Measurements from ENCODE around the gene LRIT1.
"Not testable (repeated sequence)": the region's sequence is repeated elsewhere in the genome, so short reads cannot be mapped to it uniquely, and the experiment has no call there.

LRIT1 gene, protein sequence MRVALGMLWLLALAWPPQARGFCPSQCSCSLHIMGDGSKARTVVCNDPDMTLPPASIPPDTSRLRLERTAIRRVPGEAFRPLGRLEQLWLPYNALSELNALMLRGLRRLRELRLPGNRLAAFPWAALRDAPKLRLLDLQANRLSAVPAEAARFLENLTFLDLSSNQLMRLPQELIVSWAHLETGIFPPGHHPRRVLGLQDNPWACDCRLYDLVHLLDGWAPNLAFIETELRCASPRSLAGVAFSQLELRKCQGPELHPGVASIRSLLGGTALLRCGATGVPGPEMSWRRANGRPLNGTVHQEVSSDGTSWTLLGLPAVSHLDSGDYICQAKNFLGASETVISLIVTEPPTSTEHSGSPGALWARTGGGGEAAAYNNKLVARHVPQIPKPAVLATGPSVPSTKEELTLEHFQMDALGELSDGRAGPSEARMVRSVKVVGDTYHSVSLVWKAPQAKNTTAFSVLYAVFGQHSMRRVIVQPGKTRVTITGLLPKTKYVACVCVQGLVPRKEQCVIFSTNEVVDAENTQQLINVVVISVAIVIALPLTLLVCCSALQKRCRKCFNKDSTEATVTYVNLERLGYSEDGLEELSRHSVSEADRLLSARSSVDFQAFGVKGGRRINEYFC

DNA sequence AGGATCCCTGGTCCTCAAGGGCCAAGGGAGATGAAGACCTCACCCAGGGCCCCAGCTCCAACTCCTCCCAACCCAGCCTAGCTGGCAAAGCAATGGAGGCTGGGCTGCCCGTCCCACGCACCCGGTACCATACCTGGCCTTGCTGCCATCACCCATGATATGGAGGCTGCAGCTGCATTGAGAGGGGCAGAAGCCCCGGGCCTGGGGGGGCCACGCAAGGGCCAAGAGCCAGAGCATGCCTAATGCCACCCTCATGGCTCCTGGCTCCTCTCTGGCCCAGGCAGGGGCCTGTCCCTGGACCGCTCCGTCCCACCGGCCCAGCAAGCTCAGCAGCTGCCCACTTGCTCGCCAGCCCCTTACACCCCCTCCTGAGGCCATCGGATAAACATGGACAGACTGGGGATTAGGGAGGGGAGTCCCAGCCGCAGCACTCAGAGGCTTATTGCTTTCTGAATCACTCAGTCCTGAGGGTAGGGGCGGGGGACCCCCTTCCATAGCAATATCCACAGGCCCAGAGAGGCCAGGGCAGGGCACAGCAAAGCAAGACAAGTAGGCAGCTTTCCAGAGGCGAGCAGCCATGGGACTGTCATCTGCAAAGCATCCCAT lies at the start of gene LRIT1:
TSS of gene LRIT1 (minus strand) at position 362 of the 606 bp plus-strand sequence. CDS start at position 255, 107 bp downstream.
- Histone ChIP-seq H3K27ac (ENCODE audit: low read depth, low read length) (no peak within 1 kb of the TSS), H3K4me3 (ENCODE audit: low read depth in 1 of 2, low read length in 2 of 2) (no peak within 1 kb of the TSS), H3K9me3 (ENCODE audit: control insufficient read depth in 1 of 2, low read length in 2 of 2) (no peaks in the 10 kb centered on the region), H3K9ac (ENCODE audit: low read depth in 1 of 2, low read length in 2 of 2) (no peak within 1 kb of the TSS), H3K4me1 (ENCODE audit: control insufficient read depth in 1 of 2, insufficient read depth in 2 of 2, low read length in 2 of 2) (no peaks in the 10 kb centered on the region), H3K27me3 (ENCODE audit: control insufficient read depth in 1 of 2, insufficient read depth in 2 of 2, low read length in 2 of 2) (no peaks in the 10 kb centered on the region), H3K36me3 (ENCODE audit: control insufficient read depth in 1 of 2, insufficient read depth in 2 of 2, low read length in 2 of 2) (no peaks in the 10 kb centered on the region)

DNA sequence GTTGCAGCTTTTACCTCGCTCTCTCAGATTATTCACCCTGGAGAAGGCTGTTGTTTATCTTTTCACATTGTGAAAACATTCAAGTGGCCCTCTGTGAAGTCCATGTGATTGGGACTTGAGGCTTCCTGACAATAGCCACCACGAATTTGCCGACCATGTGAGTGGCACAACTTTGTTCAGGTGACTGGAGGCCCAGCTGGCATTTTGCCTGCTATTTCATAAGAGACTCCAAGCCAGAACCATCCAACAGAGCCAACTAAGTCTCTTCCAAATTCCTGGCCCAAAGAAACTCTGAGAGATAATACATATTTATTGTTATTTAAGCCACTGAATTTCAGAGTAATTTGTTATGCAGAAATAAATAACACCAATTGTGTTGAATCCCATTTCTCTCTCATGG lies 48.9 kb upstream of the LRIT1 start:
- no peaks in the 10 kb centered on the region for H3K27me3 ChIP-seq (ENCODE audit: control insufficient read depth in 1 of 2, insufficient read depth in 2 of 2, low read length in 2 of 2)
- H3K4me1 ChIP-seq (ENCODE audit: control insufficient read depth in 1 of 2, insufficient read depth in 2 of 2, low read length in 2 of 2), result no peaks in the 10 kb centered on the region
- H3K27ac ChIP-seq (ENCODE audit: low read depth, low read length), result no peak overlapping the region
- no peak overlapping the region for H3K4me3 ChIP-seq (ENCODE audit: low read depth in 1 of 2, low read length in 2 of 2)
- H3K9ac ChIP-seq (ENCODE audit: low read depth in 1 of 2, low read length in 2 of 2), result no peak overlapping the region
- no peaks in the 10 kb centered on the region for H3K36me3 ChIP-seq (ENCODE audit: control insufficient read depth in 1 of 2, insufficient read depth in 2 of 2, low read length in 2 of 2)
- H3K9me3 ChIP-seq (ENCODE audit: control insufficient read depth in 1 of 2, low read length in 2 of 2), result no peaks in the 10 kb centered on the region

- Histone ChIP-seq H3K4me1 (ENCODE audit: control insufficient read depth in 1 of 2, insufficient read depth in 2 of 2, low read length in 2 of 2) (no peaks in the 10 kb centered on the region), H3K36me3 (ENCODE audit: control insufficient read depth in 1 of 2, insufficient read depth in 2 of 2, low read length in 2 of 2) (no peaks in the 10 kb centered on the region), H3K4me3 (ENCODE audit: low read depth in 1 of 2, low read length in 2 of 2) (no peak overlapping the region), H3K9me3 (ENCODE audit: control insufficient read depth in 1 of 2, low read length in 2 of 2) (no peaks in the 10 kb centered on the region), H3K9ac (ENCODE audit: low read depth in 1 of 2, low read length in 2 of 2) (no peak overlapping the region), H3K27ac (ENCODE audit: low read depth, low read length) (no peak overlapping the region), H3K27me3 (ENCODE audit: control insufficient read depth in 1 of 2, insufficient read depth in 2 of 2, low read length in 2 of 2) (no peaks in the 10 kb centered on the region)
Measured at GRCh38 chr10:84289521-84290200, 48.3 kb upstream of the LRIT1 start.

- no peaks in the 10 kb centered on the region for H3K9me3 ChIP-seq (ENCODE audit: control insufficient read depth in 1 of 2, low read length in 2 of 2)
- no peak overlapping the region for H3K9ac ChIP-seq (ENCODE audit: low read depth in 1 of 2, low read length in 2 of 2)
- H3K36me3 ChIP-seq (ENCODE audit: control insufficient read depth in 1 of 2, insufficient read depth in 2 of 2, low read length in 2 of 2), result no peaks in the 10 kb centered on the region
- H3K27ac ChIP-seq (ENCODE audit: low read depth, low read length), result no peak overlapping the region
- H3K4me1 ChIP-seq (ENCODE audit: control insufficient read depth in 1 of 2, insufficient read depth in 2 of 2, low read length in 2 of 2), result no peaks in the 10 kb centered on the region
- no peaks in the 10 kb centered on the region for H3K27me3 ChIP-seq (ENCODE audit: control insufficient read depth in 1 of 2, insufficient read depth in 2 of 2, low read length in 2 of 2)
- H3K4me3 ChIP-seq (ENCODE audit: low read depth in 1 of 2, low read length in 2 of 2), result no peak overlapping the region
Measured at GRCh38 chr10:84288151-84288550, 46.8 kb upstream of the LRIT1 start.

DNA sequence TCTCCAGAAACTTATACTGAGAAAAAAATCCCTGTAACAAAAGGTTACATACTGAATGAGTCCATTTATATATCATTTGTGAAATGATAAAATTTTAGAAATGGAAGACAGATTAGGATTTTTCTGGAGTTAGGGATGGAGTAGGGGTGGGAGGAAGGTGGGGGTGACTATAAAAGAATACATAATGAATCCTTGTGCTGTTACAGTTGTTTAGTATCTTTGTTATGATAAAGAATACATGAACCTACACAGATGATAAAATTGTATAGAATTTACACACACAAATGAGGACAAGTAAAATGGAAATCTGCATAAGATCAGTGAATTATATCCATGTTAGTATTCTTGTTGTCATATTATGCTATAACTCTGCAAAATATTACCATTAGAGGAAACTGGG lies 45.3 kb upstream of the LRIT1 start:
- Histone ChIP-seq H3K27ac (ENCODE audit: low read depth, low read length) (no peak overlapping the region), H3K9ac (ENCODE audit: low read depth in 1 of 2, low read length in 2 of 2) (no peak overlapping the region), H3K9me3 (ENCODE audit: control insufficient read depth in 1 of 2, low read length in 2 of 2) (no peaks in the 10 kb centered on the region), H3K4me1 (ENCODE audit: control insufficient read depth in 1 of 2, insufficient read depth in 2 of 2, low read length in 2 of 2) (no peaks in the 10 kb centered on the region), H3K4me3 (ENCODE audit: low read depth in 1 of 2, low read length in 2 of 2) (no peak overlapping the region), H3K27me3 (ENCODE audit: control insufficient read depth in 1 of 2, insufficient read depth in 2 of 2, low read length in 2 of 2) (no peaks in the 10 kb centered on the region), H3K36me3 (ENCODE audit: control insufficient read depth in 1 of 2, insufficient read depth in 2 of 2, low read length in 2 of 2) (no peaks in the 10 kb centered on the region)

- not testable (repeated sequence) for H3K27ac ChIP-seq (ENCODE audit: low read depth, low read length); H3K9me3 ChIP-seq (ENCODE audit: control insufficient read depth in 1 of 2, low read length in 2 of 2)
Measured at GRCh38 chr10:84279876-84280475, 38.6 kb upstream of the LRIT1 start.

GRCh38 chr10:84270708-84271107 lies 29.4 kb upstream of the LRIT1 start:
- Histone ChIP-seq H3K4me3 (ENCODE audit: low read depth in 1 of 2, low read length in 2 of 2) (no peak overlapping the region), H3K36me3 (ENCODE audit: control insufficient read depth in 1 of 2, insufficient read depth in 2 of 2, low read length in 2 of 2) (no peaks in the 10 kb centered on the region), H3K4me1 (ENCODE audit: control insufficient read depth in 1 of 2, insufficient read depth in 2 of 2, low read length in 2 of 2) (peaks cover 0 to 3% of the 10 kb centered on the region in 2 donors), H3K27ac (ENCODE audit: low read depth, low read length) (no peak overlapping the region), H3K9me3 (ENCODE audit: control insufficient read depth in 1 of 2, low read length in 2 of 2) (no peaks in the 10 kb centered on the region), H3K27me3 (ENCODE audit: control insufficient read depth in 1 of 2, insufficient read depth in 2 of 2, low read length in 2 of 2) (no peaks in the 10 kb centered on the region), H3K9ac (ENCODE audit: low read depth in 1 of 2, low read length in 2 of 2) (no peak overlapping the region)

More at GRCh38 chr10:84279876-84280475, 38.6 kb upstream of the LRIT1 start:
- not testable (repeated sequence) for H3K4me1 ChIP-seq (ENCODE audit: control insufficient read depth in 1 of 2, insufficient read depth in 2 of 2, low read length in 2 of 2); H3K9ac ChIP-seq (ENCODE audit: low read depth in 1 of 2, low read length in 2 of 2); H3K36me3 ChIP-seq (ENCODE audit: control insufficient read depth in 1 of 2, insufficient read depth in 2 of 2, low read length in 2 of 2); H3K4me3 ChIP-seq (ENCODE audit: low read depth in 1 of 2, low read length in 2 of 2); H3K27me3 ChIP-seq (ENCODE audit: control insufficient read depth in 1 of 2, insufficient read depth in 2 of 2, low read length in 2 of 2)

GRCh38 chr10:84269773-84270172 lies 28.4 kb upstream of the LRIT1 start:
- Histone ChIP-seq H3K9me3 (ENCODE audit: control insufficient read depth in 1 of 2, low read length in 2 of 2) (no peaks in the 10 kb centered on the region), H3K9ac (ENCODE audit: low read depth in 1 of 2, low read length in 2 of 2) (no peak overlapping the region), H3K36me3 (ENCODE audit: control insufficient read depth in 1 of 2, insufficient read depth in 2 of 2, low read length in 2 of 2) (no peaks in the 10 kb centered on the region), H3K4me1 (ENCODE audit: control insufficient read depth in 1 of 2, insufficient read depth in 2 of 2, low read length in 2 of 2) (peaks cover 0 to 3% of the 10 kb centered on the region in 2 donors), H3K27me3 (ENCODE audit: control insufficient read depth in 1 of 2, insufficient read depth in 2 of 2, low read length in 2 of 2) (no peaks in the 10 kb centered on the region), H3K27ac (ENCODE audit: low read depth, low read length) (no peak overlapping the region), H3K4me3 (ENCODE audit: low read depth in 1 of 2, low read length in 2 of 2) (no peak overlapping the region)

- no peaks in the 10 kb centered on the region for H3K9me3 ChIP-seq (ENCODE audit: control insufficient read depth in 1 of 2, low read length in 2 of 2)
- H3K36me3 ChIP-seq (ENCODE audit: control insufficient read depth in 1 of 2, insufficient read depth in 2 of 2, low read length in 2 of 2), result no peaks in the 10 kb centered on the region
- no peak overlapping the region for H3K9ac ChIP-seq (ENCODE audit: low read depth in 1 of 2, low read length in 2 of 2)
- no peak overlapping the region for H3K27ac ChIP-seq (ENCODE audit: low read depth, low read length)
- no peak overlapping the region for H3K4me3 ChIP-seq (ENCODE audit: low read depth in 1 of 2, low read length in 2 of 2)
- H3K4me1 ChIP-seq (ENCODE audit: control insufficient read depth in 1 of 2, insufficient read depth in 2 of 2, low read length in 2 of 2), result peaks cover 0 to 3% of the 10 kb centered on the region in 2 donors
- no peaks in the 10 kb centered on the region for H3K27me3 ChIP-seq (ENCODE audit: control insufficient read depth in 1 of 2, insufficient read depth in 2 of 2, low read length in 2 of 2)
Measured at GRCh38 chr10:84269162-84269561, 27.8 kb upstream of the LRIT1 start.

Data from duodenal mucosa (tissue), 2 donors.